ENCODE data around the gene ADD3.

- TF ChIP-seq CTCF (tag by site-specific recombination; IDR thresholded peaks at IDR 0.05) (no peak), ZNF423 (tag by site-specific recombination; IDR thresholded peaks at IDR 0.05) (no peak), ZNF571 (tag by site-specific recombination; IDR thresholded peaks at IDR 0.05) (no peak), ZNF16 (tag by site-specific recombination; IDR thresholded peaks at IDR 0.05; ENCODE audit: low read depth) (no peak), HOXA7 (CRISPR knock-in tag; IDR thresholded peaks at IDR 0.05; ENCODE audit: borderline replicate concordance) (no peak), ZNF146 (tag by site-specific recombination; IDR thresholded peaks at IDR 0.05) (no peak), ZNF791 (tag by site-specific recombination; IDR thresholded peaks at IDR 0.05) (no peak), ZNF561 (tag by site-specific recombination; IDR thresholded peaks at IDR 0.05; ENCODE audit: borderline replicate concordance) (no peak), REST (tag by site-specific recombination; IDR thresholded peaks at IDR 0.05) (no peak), YY1 (tag by site-specific recombination; IDR thresholded peaks at IDR 0.05) (no peak), ZNF121 (tag by site-specific recombination; IDR thresholded peaks at IDR 0.05) (0 out of 2 replicates have a peak, but pooled peaks have one; percentile 13)
These were observed 57.5 kb downstream of the ADD3 start for GRCh38 chr10:110065269-110065668.

Measured in HEK293 (cell line).